ENCODE results near the gene OVCH2. TPM values are rescaled to one million over a fixed set of nuclear protein-coding genes. Genes with fewer than 3 reads are reported as not detected.

OVCH2 gene
- total and polyA plus RNA-seq, 4 donors = not detected

DNA sequence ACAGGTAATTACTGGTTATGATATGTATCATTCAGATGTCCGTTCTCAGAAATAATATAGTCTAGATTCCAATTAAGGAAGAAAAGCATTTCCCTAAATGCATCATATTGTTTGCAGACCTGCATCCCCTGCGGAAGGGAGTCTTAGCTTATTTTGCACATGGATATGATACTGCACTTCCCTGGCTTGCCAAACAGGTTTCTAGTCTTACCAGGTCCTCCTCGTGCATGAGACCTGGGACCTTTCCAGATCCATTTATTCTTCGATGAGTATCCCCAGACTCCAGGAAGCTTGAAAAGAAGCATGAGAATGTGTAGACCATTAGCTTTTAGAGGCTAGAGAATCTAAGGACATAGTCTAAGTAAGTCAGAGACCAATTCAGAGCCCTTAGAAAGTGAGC lies 63.5 kb downstream of the OVCH2 start:
- no peak for TF ChIP-seq GABPA (IDR thresholded peaks at IDR 0.05 in 1 of 2, conservative IDR thresholded peaks at IDR 0.05 in 1 of 2)
- no peak for TF ChIP-seq FOXA1 (IDR thresholded peaks at IDR 0.05)
- no peak for TF ChIP-seq SP1 (IDR thresholded peaks at IDR 0.05)
- no peak for TF ChIP-seq YY1 (IDR thresholded peaks at IDR 0.05)
- TF ChIP-seq, protein P1, sequence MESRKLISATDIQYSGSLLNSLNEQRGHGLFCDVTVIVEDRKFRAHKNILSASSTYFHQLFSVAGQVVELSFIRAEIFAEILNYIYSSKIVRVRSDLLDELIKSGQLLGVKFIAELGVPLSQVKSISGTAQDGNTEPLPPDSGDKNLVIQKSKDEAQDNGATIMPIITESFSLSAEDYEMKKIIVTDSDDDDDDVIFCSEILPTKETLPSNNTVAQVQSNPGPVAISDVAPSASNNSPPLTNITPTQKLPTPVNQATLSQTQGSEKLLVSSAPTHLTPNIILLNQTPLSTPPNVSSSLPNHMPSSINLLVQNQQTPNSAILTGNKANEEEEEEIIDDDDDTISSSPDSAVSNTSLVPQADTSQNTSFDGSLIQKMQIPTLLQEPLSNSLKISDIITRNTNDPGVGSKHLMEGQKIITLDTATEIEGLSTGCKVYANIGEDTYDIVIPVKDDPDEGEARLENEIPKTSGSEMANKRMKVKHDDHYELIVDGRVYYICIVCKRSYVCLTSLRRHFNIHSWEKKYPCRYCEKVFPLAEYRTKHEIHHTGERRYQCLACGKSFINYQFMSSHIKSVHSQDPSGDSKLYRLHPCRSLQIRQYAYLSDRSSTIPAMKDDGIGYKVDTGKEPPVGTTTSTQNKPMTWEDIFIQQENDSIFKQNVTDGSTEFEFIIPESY (IDR thresholded peaks at IDR 0.05) = no peak
- TF ChIP-seq, protein P2, sequence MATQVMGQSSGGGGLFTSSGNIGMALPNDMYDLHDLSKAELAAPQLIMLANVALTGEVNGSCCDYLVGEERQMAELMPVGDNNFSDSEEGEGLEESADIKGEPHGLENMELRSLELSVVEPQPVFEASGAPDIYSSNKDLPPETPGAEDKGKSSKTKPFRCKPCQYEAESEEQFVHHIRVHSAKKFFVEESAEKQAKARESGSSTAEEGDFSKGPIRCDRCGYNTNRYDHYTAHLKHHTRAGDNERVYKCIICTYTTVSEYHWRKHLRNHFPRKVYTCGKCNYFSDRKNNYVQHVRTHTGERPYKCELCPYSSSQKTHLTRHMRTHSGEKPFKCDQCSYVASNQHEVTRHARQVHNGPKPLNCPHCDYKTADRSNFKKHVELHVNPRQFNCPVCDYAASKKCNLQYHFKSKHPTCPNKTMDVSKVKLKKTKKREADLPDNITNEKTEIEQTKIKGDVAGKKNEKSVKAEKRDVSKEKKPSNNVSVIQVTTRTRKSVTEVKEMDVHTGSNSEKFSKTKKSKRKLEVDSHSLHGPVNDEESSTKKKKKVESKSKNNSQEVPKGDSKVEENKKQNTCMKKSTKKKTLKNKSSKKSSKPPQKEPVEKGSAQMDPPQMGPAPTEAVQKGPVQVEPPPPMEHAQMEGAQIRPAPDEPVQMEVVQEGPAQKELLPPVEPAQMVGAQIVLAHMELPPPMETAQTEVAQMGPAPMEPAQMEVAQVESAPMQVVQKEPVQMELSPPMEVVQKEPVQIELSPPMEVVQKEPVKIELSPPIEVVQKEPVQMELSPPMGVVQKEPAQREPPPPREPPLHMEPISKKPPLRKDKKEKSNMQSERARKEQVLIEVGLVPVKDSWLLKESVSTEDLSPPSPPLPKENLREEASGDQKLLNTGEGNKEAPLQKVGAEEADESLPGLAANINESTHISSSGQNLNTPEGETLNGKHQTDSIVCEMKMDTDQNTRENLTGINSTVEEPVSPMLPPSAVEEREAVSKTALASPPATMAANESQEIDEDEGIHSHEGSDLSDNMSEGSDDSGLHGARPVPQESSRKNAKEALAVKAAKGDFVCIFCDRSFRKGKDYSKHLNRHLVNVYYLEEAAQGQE (IDR thresholded peaks at IDR 0.05) = no peak
- TF ChIP-seq, protein P3, sequence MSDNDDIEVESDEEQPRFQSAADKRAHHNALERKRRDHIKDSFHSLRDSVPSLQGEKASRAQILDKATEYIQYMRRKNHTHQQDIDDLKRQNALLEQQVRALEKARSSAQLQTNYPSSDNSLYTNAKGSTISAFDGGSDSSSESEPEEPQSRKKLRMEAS (IDR thresholded peaks at IDR 0.05) = no peak
- TF ChIP-seq HNF4A (conservative IDR thresholded peaks at IDR 0.05) = no peak
- TF ChIP-seq EGR1 (IDR thresholded peaks at IDR 0.05; ENCODE audit: low read depth in 2 of 2) = no peak
- TF ChIP-seq RXRA (IDR thresholded peaks at IDR 0.05) = no peak
- TF ChIP-seq JUND (IDR thresholded peaks at IDR 0.05) = no peak
- no peak for TF ChIP-seq FOXA2 (IDR thresholded peaks at IDR 0.05)
- TF ChIP-seq RAD21 (IDR thresholded peaks at IDR 0.05) = no peak
- 62% methylated on average over 4 of the region's 4 CpGs for WGBS
- H3K36me3 ChIP-seq (ENCODE audit: control insufficient read depth in 4 of 4, insufficient read depth in 3 of 4, low read depth in 1 of 4, low read length in 3 of 4) = peaks cover 10 to 60% (median 52%) of the 10 kb centered on the region in 4 donors

DNA sequence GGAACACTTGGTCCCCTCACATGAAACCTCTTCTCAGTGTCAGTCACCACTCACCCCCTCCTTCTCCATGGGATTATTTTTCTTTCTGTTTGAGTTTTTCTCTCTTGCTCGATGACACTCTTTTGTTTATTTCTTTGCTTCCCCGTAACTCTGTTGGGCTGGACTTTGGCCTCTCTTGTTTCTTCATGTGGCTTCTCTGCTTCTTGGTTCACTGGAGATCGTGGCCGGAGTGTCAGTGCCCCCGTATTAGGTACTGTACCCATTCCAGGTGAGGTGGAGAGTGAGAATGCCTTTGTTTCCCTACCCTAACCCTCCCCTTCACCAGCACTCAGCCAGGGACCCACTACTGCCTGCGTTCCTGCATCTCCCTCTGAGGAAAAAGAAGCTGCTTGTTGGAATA lies 65.5 kb downstream of the OVCH2 start:
- Histone ChIP-seq H3K36me3 (ENCODE audit: control insufficient read depth in 4 of 4, insufficient read depth in 3 of 4, low read depth in 1 of 4, low read length in 3 of 4) (peaks cover 11 to 76% (median 67%) of the 10 kb centered on the region in 4 donors), H3K27ac (ENCODE audit: low read depth in 1 of 2, low read length in 2 of 2) (no peak overlapping the region), H3K9me3 (ENCODE audit: control insufficient read depth in 4 of 4, low read length in 3 of 4) (no peaks in the 10 kb centered on the region), H3K27me3 (ENCODE audit: control insufficient read depth in 4 of 4, insufficient read depth in 4 of 4, low read length in 3 of 4) (no peaks in the 10 kb centered on the region), H3K4me1 (ENCODE audit: control insufficient read depth in 4 of 4, insufficient read depth in 4 of 4, low read length in 3 of 4) (no peaks in the 10 kb centered on the region), H3K4me3 (ENCODE audit: low read depth in 1 of 3, low read length in 3 of 3) (no peak overlapping the region), H3K9ac (ENCODE audit: low read depth in 1 of 2, low read length in 2 of 2) (no peak overlapping the region)
- no peak for DNase-seq (ENCODE audit: low spot score)
- no peak for TF ChIP-seq HNF4A (conservative IDR thresholded peaks at IDR 0.05)
- no peak for TF ChIP-seq RXRA (IDR thresholded peaks at IDR 0.05)
- TF ChIP-seq, protein P4, sequence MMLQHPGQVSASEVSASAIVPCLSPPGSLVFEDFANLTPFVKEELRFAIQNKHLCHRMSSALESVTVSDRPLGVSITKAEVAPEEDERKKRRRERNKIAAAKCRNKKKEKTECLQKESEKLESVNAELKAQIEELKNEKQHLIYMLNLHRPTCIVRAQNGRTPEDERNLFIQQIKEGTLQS (IDR thresholded peaks at IDR 0.05) = no peak
- no peak for TF ChIP-seq RAD21 (IDR thresholded peaks at IDR 0.05)
- no peak for TF ChIP-seq YY1 (IDR thresholded peaks at IDR 0.05)
- TF ChIP-seq FOXA1 (IDR thresholded peaks at IDR 0.05) = no peak
- TF ChIP-seq TAF1 (conservative IDR thresholded peaks at IDR 0.05) = no peak
- no peak for TF ChIP-seq EGR1 (IDR thresholded peaks at IDR 0.05; ENCODE audit: low read depth in 2 of 2)
- TF ChIP-seq, protein P5, sequence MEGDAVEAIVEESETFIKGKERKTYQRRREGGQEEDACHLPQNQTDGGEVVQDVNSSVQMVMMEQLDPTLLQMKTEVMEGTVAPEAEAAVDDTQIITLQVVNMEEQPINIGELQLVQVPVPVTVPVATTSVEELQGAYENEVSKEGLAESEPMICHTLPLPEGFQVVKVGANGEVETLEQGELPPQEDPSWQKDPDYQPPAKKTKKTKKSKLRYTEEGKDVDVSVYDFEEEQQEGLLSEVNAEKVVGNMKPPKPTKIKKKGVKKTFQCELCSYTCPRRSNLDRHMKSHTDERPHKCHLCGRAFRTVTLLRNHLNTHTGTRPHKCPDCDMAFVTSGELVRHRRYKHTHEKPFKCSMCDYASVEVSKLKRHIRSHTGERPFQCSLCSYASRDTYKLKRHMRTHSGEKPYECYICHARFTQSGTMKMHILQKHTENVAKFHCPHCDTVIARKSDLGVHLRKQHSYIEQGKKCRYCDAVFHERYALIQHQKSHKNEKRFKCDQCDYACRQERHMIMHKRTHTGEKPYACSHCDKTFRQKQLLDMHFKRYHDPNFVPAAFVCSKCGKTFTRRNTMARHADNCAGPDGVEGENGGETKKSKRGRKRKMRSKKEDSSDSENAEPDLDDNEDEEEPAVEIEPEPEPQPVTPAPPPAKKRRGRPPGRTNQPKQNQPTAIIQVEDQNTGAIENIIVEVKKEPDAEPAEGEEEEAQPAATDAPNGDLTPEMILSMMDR (IDR thresholded peaks at IDR 0.05; ENCODE audit: low read depth, low read length, missing input control) = no peak
- no peak for TF ChIP-seq SP1 (IDR thresholded peaks at IDR 0.05)
- TF ChIP-seq, protein P1 (IDR thresholded peaks at IDR 0.05) = no peak
- TF ChIP-seq, protein P3 (IDR thresholded peaks at IDR 0.05) = no peak
- no peak for TF ChIP-seq JUND (IDR thresholded peaks at IDR 0.05)
- WGBS = 74% methylated on average over 6 of the region's 6 CpGs

More for the DNA sequence above, 63.5 kb downstream of the OVCH2 start:
- Histone ChIP-seq H3K27ac (ENCODE audit: low read depth in 1 of 2, low read length in 2 of 2) (no peak overlapping the region), H3K4me3 (ENCODE audit: low read depth in 1 of 3, low read length in 3 of 3) (no peak overlapping the region), H3K9ac (ENCODE audit: low read depth in 1 of 2, low read length in 2 of 2) (no peak overlapping the region), H3K9me3 (ENCODE audit: control insufficient read depth in 4 of 4, low read length in 3 of 4) (no peaks in the 10 kb centered on the region), H3K27me3 (ENCODE audit: control insufficient read depth in 4 of 4, insufficient read depth in 4 of 4, low read length in 3 of 4) (no peaks in the 10 kb centered on the region), H3K4me1 (ENCODE audit: control insufficient read depth in 4 of 4, insufficient read depth in 4 of 4, low read length in 3 of 4) (peaks cover 0 to 6% (median 5%) of the 10 kb centered on the region in 4 donors)
- DNase-seq (ENCODE audit: low spot score) = no peak
